ENCODE results near the gene SLC36A1.

The SLC36A1 gene

DNA sequence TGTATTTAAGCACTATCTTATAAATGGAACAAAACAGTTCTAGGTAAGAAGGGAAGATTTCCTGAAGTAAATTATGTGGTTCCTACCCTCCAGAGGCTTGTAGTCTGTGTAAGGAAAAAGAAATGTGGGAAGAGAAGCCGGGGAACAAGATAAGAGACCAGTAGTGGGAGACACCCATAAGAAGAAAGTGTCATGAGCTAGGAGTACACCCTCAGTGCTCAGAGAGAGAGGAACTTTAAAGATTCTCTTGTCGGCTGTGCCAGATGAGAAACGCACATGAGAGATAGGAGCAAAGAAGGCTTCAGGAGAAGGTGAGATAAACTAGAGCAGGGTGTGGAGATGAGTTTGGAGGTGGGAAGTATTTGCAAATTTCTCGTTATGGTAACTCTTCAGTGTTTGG is 18.1 kb downstream of the SLC36A1 start:
- Histone ChIP-seq H3K9me3 (ENCODE audit: control insufficient read depth, low read length) (no peaks in the 10 kb centered on the region), H3K4me1 (ENCODE audit: control insufficient read depth, insufficient read depth, low read length) (no peaks in the 10 kb centered on the region), H3K36me3 (ENCODE audit: control insufficient read depth, insufficient read depth, low read length) (no peaks in the 10 kb centered on the region), H3K27ac (ENCODE audit: insufficient read depth, low read depth, low read length, poor library complexity, severe bottlenecking) (no peak overlapping the region), H3K27me3 (ENCODE audit: control insufficient read depth, insufficient read depth, low read length, poor library complexity, severe bottlenecking) (no peaks in the 10 kb centered on the region), H3K4me3 (ENCODE audit: insufficient read depth, low read depth, low read length) (no peak overlapping the region)
- 93% methylated on average over 4 of the region's 4 CpGs for WGBS, 2 experiments

DNA sequence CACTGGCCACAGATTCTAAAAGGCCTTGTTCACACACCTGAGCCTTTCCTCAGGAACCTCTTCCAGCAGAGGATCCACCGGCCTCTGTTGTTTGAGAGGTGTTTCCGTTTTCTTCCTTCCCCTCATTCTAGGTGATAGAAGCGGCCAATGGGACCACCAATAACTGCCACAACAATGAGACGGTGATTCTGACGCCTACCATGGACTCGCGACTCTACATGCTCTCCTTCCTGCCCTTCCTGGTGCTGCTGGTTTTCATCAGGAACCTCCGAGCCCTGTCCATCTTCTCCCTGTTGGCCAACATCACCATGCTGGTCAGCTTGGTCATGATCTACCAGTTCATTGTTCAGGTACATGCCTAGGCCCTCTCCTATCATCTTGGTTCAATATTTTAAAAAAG is 20.2 kb downstream of the SLC36A1 start:
- H3K4me3 ChIP-seq (ENCODE audit: insufficient read depth, low read depth, low read length): no peak overlapping the region
- H3K27me3 ChIP-seq (ENCODE audit: control insufficient read depth, insufficient read depth, low read length, poor library complexity, severe bottlenecking): no peaks in the 10 kb centered on the region
- no peaks in the 10 kb centered on the region for H3K4me1 ChIP-seq (ENCODE audit: control insufficient read depth, insufficient read depth, low read length)
- 93 to 97% methylated on average over 8 of the region's 8 CpGs for WGBS, 2 experiments
- no peaks in the 10 kb centered on the region for H3K9me3 ChIP-seq (ENCODE audit: control insufficient read depth, low read length)
- no peak overlapping the region for H3K27ac ChIP-seq (ENCODE audit: insufficient read depth, low read depth, low read length, poor library complexity, severe bottlenecking)
- no peaks in the 10 kb centered on the region for H3K36me3 ChIP-seq (ENCODE audit: control insufficient read depth, insufficient read depth, low read length)

DNA sequence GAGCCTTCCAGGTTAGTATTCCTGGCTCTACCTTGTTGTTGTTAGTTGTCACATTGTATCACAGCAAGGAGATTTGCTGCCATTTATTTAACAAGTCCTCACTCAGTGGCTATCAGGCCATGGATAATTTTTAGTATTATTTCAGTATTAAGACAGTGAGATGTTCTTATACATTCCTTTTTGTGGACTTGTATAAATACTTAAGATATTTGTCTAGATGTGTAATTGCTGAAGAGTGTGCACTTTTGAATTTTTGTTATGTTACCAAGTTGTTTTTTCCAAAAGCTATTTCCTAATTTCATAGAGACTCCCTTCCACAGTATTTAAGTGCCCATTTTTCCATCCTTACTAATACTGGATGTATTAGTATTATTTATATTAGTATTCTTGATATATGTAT is 22.0 kb downstream of the SLC36A1 start:
- Histone ChIP-seq H3K27ac (ENCODE audit: insufficient read depth, low read depth, low read length, poor library complexity, severe bottlenecking) (no peak overlapping the region), H3K9me3 (ENCODE audit: control insufficient read depth, low read length) (no peaks in the 10 kb centered on the region), H3K27me3 (ENCODE audit: control insufficient read depth, insufficient read depth, low read length, poor library complexity, severe bottlenecking) (no peaks in the 10 kb centered on the region), H3K4me3 (ENCODE audit: insufficient read depth, low read depth, low read length) (no peak overlapping the region), H3K4me1 (ENCODE audit: control insufficient read depth, insufficient read depth, low read length) (no peaks in the 10 kb centered on the region), H3K36me3 (ENCODE audit: control insufficient read depth, insufficient read depth, low read length) (no peaks in the 10 kb centered on the region)

DNA sequence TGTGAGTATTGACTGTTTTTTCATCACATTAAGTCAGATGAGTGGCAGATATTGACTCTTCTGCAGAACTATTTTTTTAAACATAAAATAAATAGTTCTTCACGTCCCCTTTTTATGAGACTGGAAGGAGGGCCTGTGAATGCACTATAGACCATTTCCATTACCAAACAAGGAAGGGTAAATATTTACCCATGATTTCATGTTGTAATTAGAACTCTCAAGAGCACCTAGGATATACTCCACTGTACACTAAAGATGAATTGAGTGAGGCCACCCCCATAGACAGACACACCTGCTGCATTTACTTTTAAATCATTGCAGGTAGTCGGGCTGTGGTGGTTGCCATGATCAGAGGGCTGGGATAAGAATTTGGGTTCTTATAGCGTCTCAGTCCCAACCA is 22.6 kb downstream of the SLC36A1 start:
- 89 to 98% methylated on average over 3 of the region's 3 CpGs for WGBS, 2 experiments
- no peaks in the 10 kb centered on the region for H3K4me1 ChIP-seq (ENCODE audit: control insufficient read depth, insufficient read depth, low read length)
- no peaks in the 10 kb centered on the region for H3K9me3 ChIP-seq (ENCODE audit: control insufficient read depth, low read length)
- H3K27ac ChIP-seq (ENCODE audit: insufficient read depth, low read depth, low read length, poor library complexity, severe bottlenecking): no peak overlapping the region
- H3K36me3 ChIP-seq (ENCODE audit: control insufficient read depth, insufficient read depth, low read length): no peaks in the 10 kb centered on the region
- H3K27me3 ChIP-seq (ENCODE audit: control insufficient read depth, insufficient read depth, low read length, poor library complexity, severe bottlenecking): no peaks in the 10 kb centered on the region
- no peak overlapping the region for H3K4me3 ChIP-seq (ENCODE audit: insufficient read depth, low read depth, low read length)

DNA sequence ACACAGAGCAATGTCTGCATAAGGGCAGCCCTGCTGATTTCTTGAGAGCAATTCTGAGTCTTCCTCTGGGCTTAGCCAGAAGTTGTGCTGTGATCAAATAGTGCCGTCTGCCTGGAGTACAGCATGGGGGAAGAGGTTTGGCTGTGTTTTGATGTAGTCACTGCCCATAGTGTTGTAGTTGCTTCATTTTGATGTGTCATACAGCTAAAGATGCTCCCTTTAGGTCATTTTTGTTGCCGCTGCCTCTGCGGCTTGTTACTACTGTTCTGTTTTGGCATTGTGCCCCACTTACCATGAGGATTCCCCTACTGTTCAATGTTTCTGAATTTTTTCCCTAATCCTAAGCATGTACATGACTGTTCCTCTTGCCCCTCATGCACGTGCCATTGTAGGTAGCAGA is 23.0 kb downstream of the SLC36A1 start:
- H3K36me3 ChIP-seq (ENCODE audit: control insufficient read depth, insufficient read depth, low read length): no peaks in the 10 kb centered on the region
- no peak overlapping the region for H3K27ac ChIP-seq (ENCODE audit: insufficient read depth, low read depth, low read length, poor library complexity, severe bottlenecking)
- no peaks in the 10 kb centered on the region for H3K27me3 ChIP-seq (ENCODE audit: control insufficient read depth, insufficient read depth, low read length, poor library complexity, severe bottlenecking)
- WGBS, 2 experiments: 92 to 98% methylated on average over 4 of the region's 4 CpGs
- no peaks in the 10 kb centered on the region for H3K4me1 ChIP-seq (ENCODE audit: control insufficient read depth, insufficient read depth, low read length)
- no peaks in the 10 kb centered on the region for H3K9me3 ChIP-seq (ENCODE audit: control insufficient read depth, low read length)
- no peak overlapping the region for H3K4me3 ChIP-seq (ENCODE audit: insufficient read depth, low read depth, low read length)

DNA sequence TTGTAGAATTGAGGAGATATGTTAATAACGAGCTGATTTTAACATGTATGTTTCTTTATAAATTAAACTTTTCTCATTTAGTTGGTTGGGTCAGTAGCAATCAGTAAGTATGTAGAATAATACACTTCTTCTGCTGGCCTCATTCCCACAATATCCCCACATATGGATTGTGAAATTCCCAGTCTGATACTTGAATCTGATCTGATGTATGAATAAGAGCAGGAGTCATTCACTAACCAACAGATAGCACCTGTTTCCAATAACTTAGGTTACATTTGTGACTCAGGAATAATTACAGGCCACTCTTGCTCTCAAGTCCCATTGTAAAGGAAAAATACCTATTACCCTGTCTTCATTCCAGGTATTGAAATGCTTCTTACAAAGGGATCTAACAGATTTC is 23.9 kb downstream of the SLC36A1 start:
- Histone ChIP-seq H3K27ac (ENCODE audit: insufficient read depth, low read depth, low read length, poor library complexity, severe bottlenecking) (no peak overlapping the region), H3K9me3 (ENCODE audit: control insufficient read depth, low read length) (no peaks in the 10 kb centered on the region), H3K4me1 (ENCODE audit: control insufficient read depth, insufficient read depth, low read length) (no peaks in the 10 kb centered on the region), H3K4me3 (ENCODE audit: insufficient read depth, low read depth, low read length) (no peak overlapping the region), H3K36me3 (ENCODE audit: control insufficient read depth, insufficient read depth, low read length) (no peaks in the 10 kb centered on the region), H3K27me3 (ENCODE audit: control insufficient read depth, insufficient read depth, low read length, poor library complexity, severe bottlenecking) (no peaks in the 10 kb centered on the region)
- 100% methylated on average over 1 of the region's 1 CpG; no CpG with 5 or more reads in 1 of the 2 experiments for WGBS, 2 experiments

DNA sequence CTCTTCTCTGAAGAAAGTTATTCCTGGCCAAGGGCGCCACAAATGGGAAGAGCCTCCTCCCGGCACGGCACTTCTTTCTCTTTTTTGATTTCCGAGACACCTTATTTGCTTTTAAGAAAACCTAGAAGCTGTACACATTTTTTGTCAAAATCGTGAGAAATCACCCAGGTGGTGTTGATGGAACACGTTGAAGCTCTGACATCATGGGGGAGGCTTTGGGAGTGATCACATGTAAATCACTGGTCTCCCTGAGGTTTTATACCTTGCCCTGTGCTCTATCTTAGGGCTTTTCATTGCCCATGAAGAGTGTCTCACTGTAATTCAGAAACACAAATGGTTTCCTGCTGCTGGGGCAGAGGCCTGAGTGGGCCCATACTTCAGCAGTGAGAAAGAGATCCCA is 27.4 kb downstream of the SLC36A1 start:
- WGBS, 2 experiments: 87 to 89% methylated on average over 6 of the region's 6 CpGs
- H3K9me3 ChIP-seq (ENCODE audit: control insufficient read depth, low read length): no peaks in the 10 kb centered on the region
- no peaks in the 10 kb centered on the region for H3K36me3 ChIP-seq (ENCODE audit: control insufficient read depth, insufficient read depth, low read length)
- no peak overlapping the region for H3K4me3 ChIP-seq (ENCODE audit: insufficient read depth, low read depth, low read length)
- H3K27ac ChIP-seq (ENCODE audit: insufficient read depth, low read depth, low read length, poor library complexity, severe bottlenecking): no peak overlapping the region
- H3K4me1 ChIP-seq (ENCODE audit: control insufficient read depth, insufficient read depth, low read length): no peaks in the 10 kb centered on the region
- no peaks in the 10 kb centered on the region for H3K27me3 ChIP-seq (ENCODE audit: control insufficient read depth, insufficient read depth, low read length, poor library complexity, severe bottlenecking)

DNA sequence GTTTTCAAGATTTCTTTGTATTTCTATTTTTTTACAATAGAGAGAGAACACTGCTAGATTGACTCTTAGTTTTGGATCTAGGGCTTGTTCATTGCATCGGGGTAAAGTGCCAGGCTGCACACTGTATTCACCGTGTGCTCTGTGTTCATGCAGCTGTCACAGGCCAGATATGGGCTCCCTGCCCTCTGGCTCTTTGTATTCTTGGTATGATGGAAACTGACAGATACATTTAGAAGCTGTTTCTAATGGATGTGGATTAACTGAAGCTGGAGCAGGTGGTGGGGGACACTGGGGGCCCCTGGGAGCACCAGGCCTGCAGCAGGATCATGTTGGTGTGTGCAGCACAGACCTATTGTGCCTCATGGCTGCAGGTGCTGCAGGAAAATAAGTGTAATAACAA is 28.0 kb downstream of the SLC36A1 start:
- no peaks in the 10 kb centered on the region for H3K9me3 ChIP-seq (ENCODE audit: control insufficient read depth, low read length)
- no peaks in the 10 kb centered on the region for H3K27me3 ChIP-seq (ENCODE audit: control insufficient read depth, insufficient read depth, low read length, poor library complexity, severe bottlenecking)
- H3K4me3 ChIP-seq (ENCODE audit: insufficient read depth, low read depth, low read length): no peak overlapping the region
- H3K27ac ChIP-seq (ENCODE audit: insufficient read depth, low read depth, low read length, poor library complexity, severe bottlenecking): no peak overlapping the region
- peaks cover 2% of the 10 kb centered on the region for H3K4me1 ChIP-seq (ENCODE audit: control insufficient read depth, insufficient read depth, low read length)
- WGBS, 2 experiments: 93 to 98% methylated on average over 2 of the region's 2 CpGs
- no peaks in the 10 kb centered on the region for H3K36me3 ChIP-seq (ENCODE audit: control insufficient read depth, insufficient read depth, low read length)

DNA sequence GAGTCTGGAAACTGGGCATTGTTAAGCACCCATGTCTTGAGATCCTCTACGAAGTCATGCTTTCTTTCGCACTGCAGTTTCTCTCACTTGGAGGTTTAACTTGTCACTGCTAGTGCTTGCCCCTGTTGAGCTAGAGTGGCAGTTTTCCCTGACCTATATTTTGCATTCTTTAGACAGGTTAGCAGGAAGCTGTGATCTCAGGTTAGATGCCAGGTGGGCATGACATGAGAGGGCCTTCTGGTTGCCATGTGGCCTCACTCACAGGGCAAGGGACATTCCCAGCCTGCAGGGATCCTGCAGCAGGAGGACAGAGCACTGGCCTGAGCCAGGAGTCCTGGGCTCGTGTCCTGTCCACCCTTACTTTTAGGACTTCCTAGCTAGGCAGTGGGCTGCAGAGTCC is 28.6 kb downstream of the SLC36A1 start:
- Histone ChIP-seq H3K27me3 (ENCODE audit: control insufficient read depth, insufficient read depth, low read length, poor library complexity, severe bottlenecking) (no peaks in the 10 kb centered on the region), H3K4me1 (ENCODE audit: control insufficient read depth, insufficient read depth, low read length) (peaks cover 8% of the 10 kb centered on the region), H3K27ac (ENCODE audit: insufficient read depth, low read depth, low read length, poor library complexity, severe bottlenecking) (no peak overlapping the region), H3K36me3 (ENCODE audit: control insufficient read depth, insufficient read depth, low read length) (no peaks in the 10 kb centered on the region), H3K4me3 (ENCODE audit: insufficient read depth, low read depth, low read length) (no peak overlapping the region), H3K9me3 (ENCODE audit: control insufficient read depth, low read length) (no peaks in the 10 kb centered on the region)
- 94% methylated on average over 3 of the region's 3 CpGs for WGBS, 2 experiments

DNA sequence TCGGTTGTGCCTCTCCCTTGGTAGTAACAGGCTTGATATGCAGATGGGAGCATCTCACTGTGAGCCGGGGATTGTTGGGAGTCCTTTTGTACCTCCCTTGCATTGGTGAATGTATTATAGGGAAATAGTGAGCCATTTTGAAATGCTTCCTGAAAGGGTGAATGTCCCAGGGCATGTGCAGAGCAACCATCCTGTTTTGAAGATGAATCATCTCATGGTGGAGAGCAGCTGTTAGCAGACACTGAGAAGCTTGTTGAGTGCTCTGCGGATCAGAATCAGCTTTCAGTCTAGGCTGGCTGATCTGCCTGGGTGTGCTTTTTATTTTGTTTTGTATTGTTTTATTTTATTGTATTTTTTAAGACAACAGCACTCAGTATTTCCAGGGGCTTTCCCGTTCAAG is 29.7 kb downstream of the SLC36A1 start:
- no peak overlapping the region for H3K4me3 ChIP-seq (ENCODE audit: insufficient read depth, low read depth, low read length)
- 93 to 99% methylated on average over 4 of the region's 4 CpGs for WGBS, 2 experiments
- no peaks in the 10 kb centered on the region for H3K27me3 ChIP-seq (ENCODE audit: control insufficient read depth, insufficient read depth, low read length, poor library complexity, severe bottlenecking)

More for the DNA sequence above, 29.7 kb downstream of the SLC36A1 start:
- Histone ChIP-seq H3K9me3 (ENCODE audit: control insufficient read depth, low read length) (no peaks in the 10 kb centered on the region), H3K27ac (ENCODE audit: insufficient read depth, low read depth, low read length, poor library complexity, severe bottlenecking) (no peak overlapping the region), H3K4me1 (ENCODE audit: control insufficient read depth, insufficient read depth, low read length) (peaks cover 14% of the 10 kb centered on the region), H3K36me3 (ENCODE audit: control insufficient read depth, insufficient read depth, low read length) (no peaks in the 10 kb centered on the region)

Data from ectodermal cell (in vitro differentiated cells).